Trophoblast cell (in vitro differentiated cells and primary cell): ENCODE results near the gene FHAD1.

Source experiments
- DNase-seq, 2 donors: peaks; one replicate each; pipeline ENCODE4 v3.0.0-alpha.2; 2016
- H2AFZ ChIP-seq: 2 replicates; pipeline ENCODE4 v1.6.1; 2013; ENCODE audit warnings: low read length, moderate library complexity, mild to moderate bottlenecking; ENCODE audit not compliant: insufficient read depth, poor library complexity
- H2AK5ac ChIP-seq: 2 replicates; pipeline ENCODE4 v1.6.1; 2013; ENCODE audit warnings: mild to moderate bottlenecking, low read length
- H2BK120ac ChIP-seq: 2 replicates; pipeline ENCODE4 v1.6.1; 2013; ENCODE audit warnings: low read length, mild to moderate bottlenecking, moderate library complexity; ENCODE audit not compliant: insufficient read depth, poor library complexity
- H2BK12ac ChIP-seq: 2 replicates; pipeline ENCODE4 v1.6.1; 2013; ENCODE audit warnings: mild to moderate bottlenecking, low read length, moderate library complexity
- H2BK5ac ChIP-seq: 2 replicates; pipeline ENCODE4 v1.6.1; 2013; ENCODE audit warnings: low read length, low read depth, moderate library complexity, mild to moderate bottlenecking; ENCODE audit not compliant: poor library complexity
- H3K14ac ChIP-seq: 2 replicates; pipeline ENCODE4 v1.6.1; 2013; ENCODE audit warnings: mild to moderate bottlenecking, low read length
- H3K18ac ChIP-seq: 2 replicates; pipeline ENCODE4 v1.6.1; 2013; ENCODE audit warnings: mild to moderate bottlenecking, low read length
- H3K23ac ChIP-seq: 2 replicates; pipeline ENCODE4 v1.6.1; 2013; ENCODE audit warnings: low read length
- H3K27ac ChIP-seq: 2 replicates; pipeline ENCODE4 v1.5.1; 2013; ENCODE audit warnings: low read depth, mild to moderate bottlenecking, inconsistent platforms, low read length, moderate library complexity
- H3K27me3 ChIP-seq: 2 replicates; pipeline ENCODE4 v1.6.1; 2013; ENCODE audit warnings: inconsistent platforms, mild to moderate bottlenecking, low read length, moderate library complexity; ENCODE audit not compliant: insufficient read depth
- H3K36me3 ChIP-seq, 2 experiments: 1 replicate in 1 of 2; 2 replicates in 1 of 2; pipeline ENCODE4 v1.6.1; 2013; ENCODE audit warnings: low read length in 2 of 2, mild to moderate bottlenecking in 2 of 2, moderate library complexity in 1 of 2; ENCODE audit not compliant: insufficient read depth in 2 of 2, control insufficient read depth in 1 of 2
- H3K4ac ChIP-seq: 2 replicates; pipeline ENCODE4 v1.6.1; 2013; ENCODE audit warnings: low read depth, mild to moderate bottlenecking, low read length, moderate library complexity
- H3K4me1 ChIP-seq, 2 experiments: 1 replicate in 1 of 2; 2 replicates in 1 of 2; pipeline ENCODE4 v1.6.1; 2013; ENCODE audit warnings: low read length in 2 of 2, mild to moderate bottlenecking in 2 of 2, moderate library complexity in 1 of 2; ENCODE audit not compliant: insufficient read depth in 2 of 2, control insufficient read depth in 1 of 2
- H3K4me2 ChIP-seq: 2 replicates; pipeline ENCODE4 v1.6.1; 2013; ENCODE audit warnings: inconsistent platforms, mild to moderate bottlenecking, low read length, moderate library complexity
- H3K4me3 ChIP-seq: 2 replicates; pipeline ENCODE4 v1.5.1; 2013; ENCODE audit warnings: mild to moderate bottlenecking, low read depth, low read length, inconsistent platforms
- H3K79me1 ChIP-seq: one replicate; pipeline ENCODE4 v1.6.1; 2013; ENCODE audit warnings: low read length
- H3K79me2 ChIP-seq: 2 replicates; pipeline ENCODE4 v1.6.1; 2013; ENCODE audit warnings: low read length, mild to moderate bottlenecking; ENCODE audit not compliant: control insufficient read depth, insufficient read depth, poor library complexity
- H3K9ac ChIP-seq: 2 replicates; pipeline ENCODE4 v1.6.1; 2013; ENCODE audit warnings: mild to moderate bottlenecking, low read length
- H3K9me3 ChIP-seq: 2 replicates; pipeline ENCODE4 v1.6.1; 2013; ENCODE audit warnings: low read depth, mild to moderate bottlenecking, control low read depth, inconsistent platforms, low read length; ENCODE audit not compliant: insufficient read depth
- H4K12ac ChIP-seq: 2 replicates; pipeline ENCODE4 v1.6.1; 2013; ENCODE audit warnings: low read depth, mild to moderate bottlenecking, low read length, moderate library complexity
- H4K8ac ChIP-seq: 2 replicates; pipeline ENCODE4 v1.6.1; 2013; ENCODE audit warnings: low read depth, mild to moderate bottlenecking, low read length, moderate library complexity
- H4K91ac ChIP-seq: one replicate; pipeline ENCODE4 v1.6.1; 2013; ENCODE audit warnings: low read depth, mild to moderate bottlenecking, low read length, moderate library complexity
- WGBS: extraction: QIAGEN DNeasy Blood & Tissue Kit; methylation state at CpG from one replicate; pipeline ENCODE4 v1.1.7; 2013; ENCODE audit warnings: missing lambda C conversion rate; ENCODE audit not compliant: insufficient read length, insufficient coverage; ENCODE audit errors: extremely low coverage; 5-methylcytosine and 5-hydroxymethylcytosine counted together

The FHAD1 gene

DNA sequence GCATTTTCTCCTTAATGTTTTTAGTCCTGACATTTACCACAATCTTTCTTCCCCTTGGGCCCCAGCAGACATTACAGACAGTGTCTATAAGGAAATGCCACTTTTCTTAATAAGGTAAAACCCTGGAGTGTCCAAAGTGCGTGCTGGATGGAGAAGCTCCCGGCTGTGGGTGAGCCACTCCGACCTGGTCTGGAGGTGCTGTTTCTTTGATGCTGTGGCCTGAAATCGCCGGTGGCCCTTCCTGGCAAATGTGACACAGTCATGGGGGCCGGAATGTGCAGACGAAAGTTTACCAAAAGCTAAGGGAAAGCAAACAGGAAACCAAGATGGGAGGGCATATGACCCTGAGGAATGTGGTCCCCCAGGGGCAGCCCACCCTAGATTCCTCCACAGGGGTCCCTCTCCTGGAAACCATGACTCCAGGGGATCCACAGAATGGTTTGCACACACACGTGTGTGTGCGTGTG is 77.9 kb downstream of the FHAD1 start:
- Histone ChIP-seq H3K4me3 (no peak overlapping the region), H3K79me1 (no peaks in the 10 kb centered on the region), H3K79me2 (no peaks in the 10 kb centered on the region), H3K14ac (no peak overlapping the region), H3K9me3 (no peaks in the 10 kb centered on the region), H4K91ac (no peak overlapping the region), H4K12ac (no peak overlapping the region), H2AK5ac (no peak overlapping the region), H3K27me3 (no peaks in the 10 kb centered on the region), H4K8ac (no peak overlapping the region), H3K27ac (no peak overlapping the region), H3K18ac (no peak overlapping the region), H3K4ac (no peak overlapping the region), H3K4me2 (no peak overlapping the region), H3K36me3 (no peaks in the 10 kb centered on the region), H3K23ac (no peak overlapping the region), H2AFZ (no peak overlapping the region), H2BK120ac (no peak overlapping the region), H3K9ac (no peak overlapping the region), H2BK12ac (no peak overlapping the region), H2BK5ac (no peak overlapping the region), H3K4me1 (peaks cover 4 to 8% of the 10 kb centered on the region in 2 experiments)
- DNase-seq, result no peak
- no CpG with 5 or more reads among the region's 9 CpGs for WGBS

DNA sequence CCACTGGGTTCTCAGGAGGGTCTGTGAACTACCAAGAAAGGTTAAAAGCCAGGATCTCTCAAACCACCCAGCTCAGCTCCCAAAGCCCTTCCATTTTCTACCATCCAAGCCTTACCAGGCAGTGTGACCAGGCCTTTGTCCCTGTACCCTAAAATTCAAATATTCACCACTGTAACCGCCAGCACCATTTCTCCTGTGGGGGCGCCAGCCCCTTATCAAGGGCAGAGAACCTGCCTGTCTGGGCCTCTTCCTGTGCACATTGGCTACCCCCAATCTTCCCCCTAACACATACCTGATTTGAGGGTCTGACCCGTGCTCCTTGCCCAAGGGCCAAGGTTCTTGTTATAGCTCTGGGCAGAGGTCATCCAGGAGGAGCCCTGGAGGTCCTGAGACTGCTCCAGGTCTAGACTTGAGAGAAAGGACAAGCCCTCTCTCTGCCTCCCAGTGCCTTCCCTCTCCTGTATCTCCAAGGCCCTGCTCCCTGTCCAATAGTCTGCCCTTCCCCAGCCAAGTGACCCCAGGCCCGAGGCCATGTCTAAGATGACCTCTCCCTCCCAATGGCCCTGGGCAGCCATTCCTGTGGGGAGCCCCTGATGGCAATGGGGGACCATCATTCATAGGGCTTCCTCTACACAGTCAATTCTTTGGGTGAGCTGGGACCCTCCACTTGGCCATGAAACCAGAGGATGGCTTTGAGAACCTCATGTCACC is 78.5 kb downstream of the FHAD1 start:
- no peaks in the 10 kb centered on the region for H3K9me3 ChIP-seq
- H3K27me3 ChIP-seq, result no peaks in the 10 kb centered on the region
- no peaks in the 10 kb centered on the region for H3K79me2 ChIP-seq
- H2BK12ac ChIP-seq, result no peak overlapping the region
- no peak overlapping the region for H2BK5ac ChIP-seq
- H4K12ac ChIP-seq, result no peak overlapping the region
- no peak overlapping the region for H3K27ac ChIP-seq
- H3K4me3 ChIP-seq, result no peak overlapping the region
- peaks cover 4 to 8% of the 10 kb centered on the region in 2 experiments for H3K4me1 ChIP-seq
- no peak overlapping the region for H4K91ac ChIP-seq
- H2AFZ ChIP-seq, result no peak overlapping the region
- no peak overlapping the region for H3K23ac ChIP-seq
- no peak overlapping the region for H3K9ac ChIP-seq
- no peak overlapping the region for H3K4me2 ChIP-seq
- no peaks in the 10 kb centered on the region for H3K36me3 ChIP-seq
- H3K14ac ChIP-seq, result no peak overlapping the region
- WGBS, result no CpG with 5 or more reads among the region's 4 CpGs
- no peak overlapping the region for H3K4ac ChIP-seq
- H4K8ac ChIP-seq, result no peak overlapping the region
- H3K18ac ChIP-seq, result no peak overlapping the region
- H2AK5ac ChIP-seq, result no peak overlapping the region
- DNase-seq, result no peak
- H3K79me1 ChIP-seq, result no peaks in the 10 kb centered on the region
- no peak overlapping the region for H2BK120ac ChIP-seq

DNA sequence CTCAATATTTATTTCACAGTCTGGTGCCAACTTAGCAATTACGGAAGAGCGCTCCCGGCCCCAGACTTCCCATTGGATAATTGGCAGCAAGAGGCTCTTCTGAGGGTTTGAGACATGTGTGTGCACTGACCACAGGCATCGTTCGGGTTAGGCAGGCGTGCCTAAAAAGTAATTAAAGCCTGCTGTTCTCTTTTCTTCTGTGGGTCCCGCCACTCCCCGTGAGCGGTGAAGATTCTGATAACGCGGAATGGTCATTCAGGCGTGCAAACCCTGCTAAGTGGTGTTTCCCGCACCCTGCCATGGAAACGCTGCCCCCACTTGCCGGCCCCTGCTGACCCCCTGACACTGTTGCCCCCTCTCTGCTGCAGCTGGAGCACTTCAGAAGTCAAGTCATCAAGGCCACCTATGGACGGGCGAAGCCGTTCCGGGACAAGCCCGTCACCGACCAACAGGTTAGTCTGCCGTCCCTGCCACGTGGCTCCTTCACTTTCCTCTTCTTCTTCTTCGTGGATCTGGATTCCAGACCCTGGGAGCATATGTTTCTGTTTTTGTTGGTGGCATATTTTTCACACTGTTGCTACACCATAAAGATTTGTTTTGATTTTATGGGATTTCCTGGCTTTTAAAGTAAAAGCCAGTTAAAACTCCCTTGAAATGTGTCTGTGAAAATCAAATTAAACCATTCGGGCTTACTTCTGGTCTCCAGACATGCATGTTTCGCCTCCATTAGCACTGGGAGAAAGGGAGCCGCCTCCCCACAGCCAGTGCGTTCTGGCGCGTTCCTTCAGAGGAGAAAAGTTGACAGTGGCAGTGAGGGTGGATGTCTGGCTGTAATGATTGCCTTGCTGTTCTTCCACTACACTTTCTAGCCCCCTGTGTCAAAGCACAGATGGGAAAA is 79.9 kb downstream of the FHAD1 start:
- no peaks in the 10 kb centered on the region for H3K36me3 ChIP-seq
- no peaks in the 10 kb centered on the region for H3K27me3 ChIP-seq
- H4K91ac ChIP-seq, result no peak overlapping the region
- DNase-seq, result no peak
- H3K4ac ChIP-seq, result no peak overlapping the region
- no peak overlapping the region for H3K4me2 ChIP-seq
- H3K4me3 ChIP-seq, result no peak overlapping the region
- no CpG with 5 or more reads among the region's 30 CpGs for WGBS
- H3K4me1 ChIP-seq, result peaks cover 4 to 8% of the 10 kb centered on the region in 2 experiments
- no peak overlapping the region for H2AK5ac ChIP-seq
- H3K27ac ChIP-seq, result no peak overlapping the region
- H3K9me3 ChIP-seq, result no peaks in the 10 kb centered on the region
- H3K18ac ChIP-seq, result no peak overlapping the region
- no peak overlapping the region for H3K9ac ChIP-seq
- no peak overlapping the region for H4K8ac ChIP-seq
- no peaks in the 10 kb centered on the region for H3K79me2 ChIP-seq
- no peak overlapping the region for H2AFZ ChIP-seq
- no peak overlapping the region for H3K23ac ChIP-seq
- H2BK5ac ChIP-seq, result no peak overlapping the region
- no peak overlapping the region for H4K12ac ChIP-seq
- H3K14ac ChIP-seq, result no peak overlapping the region
- no peak overlapping the region for H2BK12ac ChIP-seq
- H3K79me1 ChIP-seq, result no peaks in the 10 kb centered on the region
- H2BK120ac ChIP-seq, result no peak overlapping the region

DNA sequence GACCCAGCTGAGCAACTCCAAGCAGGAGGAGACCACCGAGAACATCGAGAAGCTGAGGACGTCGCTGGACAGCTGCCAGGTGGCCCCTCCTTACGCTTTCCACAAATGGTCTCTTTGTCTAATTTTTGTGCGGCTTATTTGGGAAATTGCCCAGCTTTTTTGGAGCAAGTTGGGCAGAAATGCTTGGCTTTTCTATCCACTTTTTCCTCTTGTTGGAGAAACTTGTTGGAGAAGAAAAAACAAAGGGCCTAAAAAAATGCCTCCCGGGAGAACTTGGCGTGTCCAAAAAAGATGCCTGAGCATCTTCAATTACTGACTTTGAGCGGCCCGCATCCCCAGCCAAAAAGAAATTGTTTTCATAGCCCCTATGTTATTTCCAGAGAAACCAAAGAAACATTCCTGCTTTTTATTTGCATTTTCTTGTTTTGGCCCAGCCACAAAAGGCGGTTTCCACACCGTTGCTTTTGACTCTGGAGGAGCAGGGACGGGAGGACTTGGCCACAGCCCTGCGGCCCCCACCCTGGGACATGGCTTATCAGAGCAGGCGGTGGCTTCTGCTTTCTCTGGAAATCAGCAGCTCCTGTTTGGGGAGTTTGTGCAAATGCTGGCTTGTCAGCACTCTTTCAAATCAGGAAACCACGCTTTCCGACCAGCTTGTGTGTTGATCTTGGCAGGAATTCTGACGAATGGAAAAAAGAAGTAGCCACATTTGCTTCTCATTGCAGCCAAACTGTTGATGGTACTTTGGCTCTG is 81.5 kb downstream of the FHAD1 start:
- H4K8ac ChIP-seq, result no peak overlapping the region
- H3K79me1 ChIP-seq, result no peaks in the 10 kb centered on the region
- H4K91ac ChIP-seq, result no peak overlapping the region
- no peak overlapping the region for H2BK5ac ChIP-seq
- no peaks in the 10 kb centered on the region for H3K36me3 ChIP-seq
- peaks cover 4 to 8% of the 10 kb centered on the region in 2 experiments for H3K4me1 ChIP-seq
- no peaks in the 10 kb centered on the region for H3K9me3 ChIP-seq
- DNase-seq, result peak in 1 of 2 donors; percentile 20
- H3K27ac ChIP-seq, result no peak overlapping the region
- no peak overlapping the region for H2AFZ ChIP-seq
- H3K23ac ChIP-seq, result no peak overlapping the region
- H3K4me3 ChIP-seq, result no peak overlapping the region
- no peak overlapping the region for H2BK120ac ChIP-seq
- H3K79me2 ChIP-seq, result no peaks in the 10 kb centered on the region
- no peak overlapping the region for H3K4ac ChIP-seq
- no peak overlapping the region for H3K18ac ChIP-seq
- H2AK5ac ChIP-seq, result no peak overlapping the region
- H3K4me2 ChIP-seq, result no peak overlapping the region
- H3K14ac ChIP-seq, result no peak overlapping the region
- no peak overlapping the region for H4K12ac ChIP-seq
- no CpG with 5 or more reads among the region's 18 CpGs for WGBS
- H3K9ac ChIP-seq, result no peak overlapping the region
- H3K27me3 ChIP-seq, result no peaks in the 10 kb centered on the region
- H2BK12ac ChIP-seq, result no peak overlapping the region
